Erythroblast (primary cell): ENCODE results near the gene DIP2A.

Source experiments
- GATA1 ChIP-seq: IDR thresholded peaks from 2 replicates; pipeline ENCODE4 v1.6.1; 2011; ENCODE audit warnings: low read depth, mild to moderate bottlenecking, control low read depth, low read length, moderate library complexity
- POLR2A ChIP-seq: IDR thresholded peaks from 2 replicates; pipeline ENCODE4 v1.6.1; 2011; ENCODE audit warnings: mild to moderate bottlenecking, low read length

DNA sequence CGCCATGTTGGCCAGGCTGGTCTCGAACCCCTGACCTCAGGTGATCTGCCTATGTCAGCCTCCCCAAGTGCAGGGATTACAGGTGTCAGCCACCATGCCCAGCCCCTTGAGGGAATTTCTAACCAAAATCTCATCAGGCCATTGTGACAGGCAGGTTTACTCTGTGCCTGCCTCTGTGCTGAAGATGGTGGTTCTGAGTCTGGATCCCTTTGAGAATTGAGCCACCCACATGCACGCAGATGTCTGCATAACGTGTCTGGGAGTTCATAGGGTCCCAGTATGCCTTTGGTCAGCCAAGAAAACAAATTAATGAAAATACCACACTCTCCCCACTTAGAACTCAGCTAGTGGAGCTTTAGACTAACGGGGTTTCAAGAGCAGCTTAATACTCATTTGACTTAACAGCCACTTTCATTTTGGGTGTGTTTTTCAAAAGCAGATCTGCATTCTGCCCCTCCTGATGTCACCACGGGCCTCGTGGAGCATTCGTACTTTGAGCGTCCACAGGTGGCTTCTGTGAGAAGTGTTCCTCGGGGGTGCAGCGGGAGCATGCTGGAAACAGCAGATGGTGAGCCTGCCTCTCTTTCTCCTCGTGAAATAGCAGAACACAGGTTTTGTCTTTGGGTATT, 45.3 kb downstream of the DIP2A start:
- TF ChIP-seq POLR2A (no peak), GATA1 (no peak)
